ENCODE results near the gene MGAT5. TPM values are rescaled to one million over a fixed set of nuclear protein-coding genes. Genes with fewer than 3 reads are reported as not detected.

Gene MGAT5
- polyA plus RNA-seq, 1 experiment = 115 TPM

DNA sequence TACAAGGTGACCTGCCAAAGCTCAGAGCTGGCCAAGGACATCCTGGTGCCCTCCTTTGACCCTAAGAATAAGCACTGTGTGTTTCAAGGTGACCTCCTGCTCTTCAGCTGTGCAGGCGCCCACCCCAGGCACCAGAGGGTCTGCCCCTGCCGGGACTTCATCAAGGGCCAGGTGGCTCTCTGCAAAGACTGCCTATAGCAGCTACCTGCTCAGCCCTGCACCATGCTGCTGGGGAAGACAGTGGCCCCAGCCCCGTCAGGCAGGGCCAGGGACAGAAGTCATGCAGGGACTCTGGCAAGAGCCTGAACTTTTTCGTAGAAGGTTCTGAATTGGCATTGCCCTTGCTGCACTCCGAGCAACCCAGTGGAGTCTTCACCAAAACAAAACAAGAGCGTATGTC is 194.8 kb downstream of the MGAT5 start:
- CTCF ChIA-PET = interaction anchor here (0.6 to 7.1 kb wide), 3 partner anchors 7 to 1671 kb away, joined by 3 to 96 read pairs (median 30); no protein-coding TSS in a partner anchor
- H3K4me3 ChIP-seq (ENCODE audit: low read depth, low read length) = no peak overlapping the region

DNA sequence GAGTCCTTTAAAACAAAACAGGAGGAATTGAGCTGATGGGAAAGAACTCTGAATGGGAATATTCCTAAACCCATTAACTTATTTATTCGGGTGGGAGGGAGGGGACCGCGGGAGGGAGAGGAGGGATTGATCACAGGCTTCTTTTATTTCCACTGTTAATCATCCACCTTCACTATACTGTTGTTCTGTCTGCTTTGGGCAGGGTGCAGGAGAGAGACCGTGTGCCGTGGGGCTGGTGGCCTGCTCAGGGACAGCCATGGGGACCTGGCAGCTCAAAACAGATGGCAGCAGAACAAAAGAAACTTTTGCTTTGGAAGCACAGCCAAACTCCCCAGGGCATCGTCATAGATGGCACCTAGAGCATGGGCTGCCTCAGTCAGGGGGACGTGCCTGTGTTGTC is 195.3 kb downstream of the MGAT5 start:
- POLR2A ChIA-PET = no interaction called here
- CTCF ChIA-PET = interaction anchor here (3.1 to 7.1 kb wide), 3 partner anchors 7 to 564 kb away, joined by 30 to 96 read pairs (median 41); no protein-coding TSS in a partner anchor
- TF ChIP-seq, protein P1, sequence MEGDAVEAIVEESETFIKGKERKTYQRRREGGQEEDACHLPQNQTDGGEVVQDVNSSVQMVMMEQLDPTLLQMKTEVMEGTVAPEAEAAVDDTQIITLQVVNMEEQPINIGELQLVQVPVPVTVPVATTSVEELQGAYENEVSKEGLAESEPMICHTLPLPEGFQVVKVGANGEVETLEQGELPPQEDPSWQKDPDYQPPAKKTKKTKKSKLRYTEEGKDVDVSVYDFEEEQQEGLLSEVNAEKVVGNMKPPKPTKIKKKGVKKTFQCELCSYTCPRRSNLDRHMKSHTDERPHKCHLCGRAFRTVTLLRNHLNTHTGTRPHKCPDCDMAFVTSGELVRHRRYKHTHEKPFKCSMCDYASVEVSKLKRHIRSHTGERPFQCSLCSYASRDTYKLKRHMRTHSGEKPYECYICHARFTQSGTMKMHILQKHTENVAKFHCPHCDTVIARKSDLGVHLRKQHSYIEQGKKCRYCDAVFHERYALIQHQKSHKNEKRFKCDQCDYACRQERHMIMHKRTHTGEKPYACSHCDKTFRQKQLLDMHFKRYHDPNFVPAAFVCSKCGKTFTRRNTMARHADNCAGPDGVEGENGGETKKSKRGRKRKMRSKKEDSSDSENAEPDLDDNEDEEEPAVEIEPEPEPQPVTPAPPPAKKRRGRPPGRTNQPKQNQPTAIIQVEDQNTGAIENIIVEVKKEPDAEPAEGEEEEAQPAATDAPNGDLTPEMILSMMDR (IDR thresholded peaks at IDR 0.05; ENCODE audit: low read depth, low read length) = no peak

More for the DNA sequence above, 194.8 kb downstream of the MGAT5 start:
- no peak overlapping the region for H3K27ac ChIP-seq (ENCODE audit: low read depth, low read length)
- no peak for DNase-seq (ENCODE audit: low read depth, low spot score)
- TF ChIP-seq, protein P1 (IDR thresholded peaks at IDR 0.05; ENCODE audit: low read depth, low read length) = no peak
- H3K9me3 ChIP-seq (ENCODE audit: control insufficient read depth, insufficient read depth, low read length) = no peaks in the 10 kb centered on the region
- H3K27me3 ChIP-seq (ENCODE audit: control insufficient read depth, insufficient read depth, low read length) = no peaks in the 10 kb centered on the region
- POLR2A ChIA-PET = no interaction called here

DNA sequence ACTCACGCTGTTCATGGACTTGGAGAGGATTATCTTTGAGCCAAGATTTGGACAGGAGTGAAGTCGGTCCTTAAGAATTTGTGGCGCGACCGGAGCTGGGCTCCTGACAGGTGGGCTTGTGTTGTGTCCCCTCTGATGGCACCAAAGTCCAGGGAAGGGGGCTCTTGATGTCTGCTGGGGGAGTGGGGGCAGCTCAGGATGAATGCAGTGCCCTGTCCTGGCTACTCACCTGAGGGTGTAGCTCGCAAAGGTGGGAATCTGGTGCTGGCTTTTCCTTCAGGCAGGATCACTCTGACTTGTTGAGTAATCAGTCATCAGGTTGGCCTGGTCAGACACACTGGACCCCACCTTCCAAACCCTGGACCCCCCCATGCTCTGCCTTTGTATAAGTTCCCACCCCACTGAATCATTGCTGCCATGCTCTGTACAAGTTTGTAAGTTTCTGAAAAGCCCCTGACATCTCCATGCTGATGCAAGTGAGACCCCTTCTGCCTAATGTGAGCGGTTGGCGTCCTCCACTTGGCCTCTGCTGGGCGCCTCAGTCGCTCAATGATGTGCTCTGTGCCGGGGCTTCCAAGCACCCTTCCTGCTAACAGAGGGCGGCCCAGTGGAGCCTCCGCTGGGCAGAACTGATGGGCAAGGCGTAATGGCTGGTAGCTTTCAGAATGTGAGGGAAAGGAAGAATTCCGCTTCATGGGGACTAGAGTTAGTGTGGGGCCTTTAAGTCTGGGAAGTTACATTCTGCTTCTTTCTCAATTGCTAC is 196.1 kb downstream of the MGAT5 start:
- H3K9me3 ChIP-seq (ENCODE audit: control insufficient read depth, insufficient read depth, low read length) = no peaks in the 10 kb centered on the region
- ChIA-PET POLR2A (no interaction called here), CTCF (interaction anchor here (0.6 to 7.1 kb wide), 58 partner anchors 8 to 690 kb away, joined by 3 to 96 read pairs (median 6); no protein-coding TSS in a partner anchor)
- H3K27me3 ChIP-seq (ENCODE audit: control insufficient read depth, insufficient read depth, low read length) = no peaks in the 10 kb centered on the region
- TF ChIP-seq, protein P1 (IDR thresholded peaks at IDR 0.05; ENCODE audit: low read depth, low read length) = no peak
- no peak overlapping the region for H3K4me3 ChIP-seq (ENCODE audit: low read depth, low read length)
- no peak for DNase-seq (ENCODE audit: low read depth, low spot score)
- no peak overlapping the region for H3K27ac ChIP-seq (ENCODE audit: low read depth, low read length)

More for the DNA sequence above, 195.3 kb downstream of the MGAT5 start:
- H3K27ac ChIP-seq (ENCODE audit: low read depth, low read length) = no peak overlapping the region
- H3K4me3 ChIP-seq (ENCODE audit: low read depth, low read length) = no peak overlapping the region
- H3K27me3 ChIP-seq (ENCODE audit: control insufficient read depth, insufficient read depth, low read length) = no peaks in the 10 kb centered on the region
- no peaks in the 10 kb centered on the region for H3K9me3 ChIP-seq (ENCODE audit: control insufficient read depth, insufficient read depth, low read length)
- no peak for DNase-seq (ENCODE audit: low read depth, low spot score)

DNA sequence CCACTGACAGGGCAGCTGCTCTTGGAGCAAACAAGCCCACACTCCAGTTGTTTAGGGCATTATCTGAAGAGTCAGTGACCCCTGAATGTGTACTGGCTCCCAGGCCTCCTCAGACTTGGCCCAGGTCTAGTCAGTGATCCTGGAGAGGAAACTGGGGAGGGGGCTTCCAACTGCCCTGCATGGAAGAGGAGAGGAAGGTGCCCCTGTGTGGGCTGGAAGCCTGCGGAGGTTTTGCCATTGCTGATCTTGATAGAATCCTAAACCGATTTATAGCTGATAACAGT is 197.4 kb downstream of the MGAT5 start:
- H3K4me3 ChIP-seq (ENCODE audit: low read depth, low read length) = no peak overlapping the region
- POLR2A ChIA-PET = no interaction called here
- no peaks in the 10 kb centered on the region for H3K27me3 ChIP-seq (ENCODE audit: control insufficient read depth, insufficient read depth, low read length)
- DNase-seq (ENCODE audit: low read depth, low spot score) = no peak
- TF ChIP-seq, protein P1 (IDR thresholded peaks at IDR 0.05; ENCODE audit: low read depth, low read length) = no peak
- H3K9me3 ChIP-seq (ENCODE audit: control insufficient read depth, insufficient read depth, low read length) = no peaks in the 10 kb centered on the region
- CTCF ChIA-PET = interaction anchor here (0.6 to 7.1 kb wide), 79 partner anchors 9 to 1390 kb away, joined by 3 to 96 read pairs (median 6); no protein-coding TSS in a partner anchor
- H3K27ac ChIP-seq (ENCODE audit: low read depth, low read length) = no peak overlapping the region

DNA sequence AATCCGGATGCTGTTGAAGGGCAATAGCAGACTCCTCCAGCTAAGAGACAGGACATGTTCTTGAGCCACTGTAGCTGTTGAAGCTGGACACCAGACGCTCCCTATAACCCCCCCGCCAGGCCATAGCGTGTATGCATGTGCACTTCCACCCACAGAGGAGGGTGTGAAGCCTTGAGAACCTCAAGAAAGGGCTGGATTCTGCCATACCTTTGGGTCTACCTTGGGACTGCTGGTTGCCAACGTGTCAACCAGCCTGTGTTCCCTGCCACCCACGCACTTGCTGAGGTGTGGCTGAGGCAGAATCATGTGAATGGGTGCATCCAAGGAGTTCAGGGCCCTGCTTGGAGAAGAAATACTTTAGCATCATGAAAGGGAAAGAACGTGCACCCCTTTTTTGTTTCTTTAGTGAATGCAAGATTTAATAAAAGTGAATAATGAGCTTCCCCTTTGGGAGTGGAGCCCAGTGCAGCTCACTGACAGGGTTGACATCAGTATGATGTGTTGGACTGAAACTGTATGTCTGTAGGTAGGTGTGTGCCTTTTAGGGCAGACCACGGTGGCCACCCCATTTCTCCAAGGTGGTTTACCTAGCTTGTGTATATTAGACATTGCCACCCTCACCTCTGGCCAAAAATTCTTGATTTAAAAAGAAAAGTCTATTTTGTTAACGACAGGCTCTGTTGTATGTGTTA is 198.3 kb downstream of the MGAT5 start:
- CTCF ChIA-PET = interaction anchor here (0.6 to 7.1 kb wide), 48 partner anchors 8 to 697 kb away, joined by 3 to 96 read pairs (median 8); no protein-coding TSS in a partner anchor
- H3K4me3 ChIP-seq (ENCODE audit: low read depth, low read length) = no peak overlapping the region
- TF ChIP-seq, protein P1 (IDR thresholded peaks at IDR 0.05; ENCODE audit: low read depth, low read length) = no peak
- H3K27me3 ChIP-seq (ENCODE audit: control insufficient read depth, insufficient read depth, low read length) = no peaks in the 10 kb centered on the region
- POLR2A ChIA-PET = no interaction called here
- no peaks in the 10 kb centered on the region for H3K9me3 ChIP-seq (ENCODE audit: control insufficient read depth, insufficient read depth, low read length)
- H3K27ac ChIP-seq (ENCODE audit: low read depth, low read length) = no peak overlapping the region
- no peak for DNase-seq (ENCODE audit: low read depth, low spot score)
